ENCODE results near the gene NANOS2. TPM values are rescaled to one million over a fixed set of nuclear protein-coding genes. Genes with fewer than 3 reads are reported as not detected.

The NANOS2 gene
- total RNA-seq, result not detected

GRCh38 chr19:45913874-45914830, at the start of gene NANOS2:
NANOS2 (minus strand) TSS chr19:45914778; CDS start chr19:45914693, 85 bp downstream.
- ChIA-PET CTCF (interaction anchor here (0.8 kb wide), 1 partner anchor 16 kb away, joined by 3 read pairs; no protein-coding TSS in a partner anchor), POLR2A (no interaction called here)

- CTCF ChIA-PET, result interaction anchor here (0.6 kb wide), 1 partner anchor 787 kb away, joined by 3 read pairs; no protein-coding TSS in a partner anchor
- POLR2A ChIA-PET, result no interaction called here
Measured at GRCh38 chr19:45962021-45962420, 47.4 kb upstream of the NANOS2 start.

GRCh38 chr19:45960595-45961235, 46.1 kb upstream of the NANOS2 start:
- ChIA-PET CTCF (interaction anchor here (0.5 to 1.1 kb wide), 2 partner anchors 11 to 34 kb away, joined by 3 read pairs; partner anchors contain the start of gene CCDC61), POLR2A (no interaction called here)

- CTCF ChIA-PET, result interaction anchor here (0.6 kb wide), 1 partner anchor 559 kb away, joined by 3 read pairs; no protein-coding TSS in a partner anchor
- POLR2A ChIA-PET, result no interaction called here
Measured at GRCh38 chr19:45959517-45960025, 45.0 kb upstream of the NANOS2 start.

GRCh38 chr19:45958769-45959516, 44.4 kb upstream of the NANOS2 start:
- ChIA-PET CTCF (no interaction called here), POLR2A (interaction anchor here (0.5 kb wide), 1 partner anchor 10 kb away, joined by 3 read pairs; no protein-coding TSS in a partner anchor)

GRCh38 chr19:45958320-45958719, 43.7 kb upstream of the NANOS2 start:
- ChIA-PET POLR2A (interaction anchor here (0.5 kb wide), 1 partner anchor 9 kb away, joined by 3 read pairs; no protein-coding TSS in a partner anchor), CTCF (no interaction called here)

GRCh38 chr19:45955905-45956608, 41.5 kb upstream of the NANOS2 start:
- ChIA-PET POLR2A (interaction anchor here (0.7 kb wide), 1 partner anchor 11 kb away, joined by 7 read pairs; no protein-coding TSS in a partner anchor), CTCF (no interaction called here)

GRCh38 chr19:45954156-45954555, 39.6 kb upstream of the NANOS2 start:
- POLR2A ChIA-PET, result no interaction called here
- CTCF ChIA-PET, result no interaction called here

- POLR2A ChIA-PET, result no interaction called here
Measured at GRCh38 chr19:45953676-45954075, 39.1 kb upstream of the NANOS2 start.

GRCh38 chr19:45952686-45953505, 38.3 kb upstream of the NANOS2 start:
- POLR2A ChIA-PET, result no interaction called here
- CTCF ChIA-PET, result interaction anchor here (0.8 to 1.0 kb wide), 2 partner anchors 56 to 90 kb away, joined by 3 to 4 read pairs; partner anchors contain the start of gene SYMPK

More at GRCh38 chr19:45953676-45954075, 39.1 kb upstream of the NANOS2 start:
- CTCF ChIA-PET, result no interaction called here

GRCh38 chr19:45952341-45952685, 37.7 kb upstream of the NANOS2 start:
- POLR2A ChIA-PET, result no interaction called here

GRCh38 chr19:45947926-45948325, 33.3 kb upstream of the NANOS2 start:
- POLR2A ChIA-PET, result no interaction called here
- CTCF ChIA-PET, result no interaction called here

More at GRCh38 chr19:45952341-45952685, 37.7 kb upstream of the NANOS2 start:
- CTCF ChIA-PET, result interaction anchor here (0.8 to 1.0 kb wide), 2 partner anchors 57 to 89 kb away, joined by 3 to 4 read pairs; partner anchors contain the start of gene SYMPK

GRCh38 chr19:45940515-45940805, 25.9 kb upstream of the NANOS2 start:
- POLR2A ChIA-PET, result no interaction called here
- CTCF ChIA-PET, result no interaction called here

GRCh38 chr19:45939792-45940514, 25.4 kb upstream of the NANOS2 start:
- CTCF ChIA-PET, result no interaction called here
- POLR2A ChIA-PET, result no interaction called here

- ChIA-PET POLR2A (no interaction called here), CTCF (interaction anchor here (0.6 kb wide), 1 partner anchor 220 kb away, joined by 3 read pairs; no protein-coding TSS in a partner anchor)
Measured at GRCh38 chr19:45938733-45939319, 24.2 kb upstream of the NANOS2 start.

GRCh38 chr19:45935267-45935666, 20.7 kb upstream of the NANOS2 start:
- POLR2A ChIA-PET, result no interaction called here
- CTCF ChIA-PET, result no interaction called here

- POLR2A ChIA-PET, result no interaction called here
Measured at GRCh38 chr19:45934551-45935230, 20.1 kb upstream of the NANOS2 start.

More at GRCh38 chr19:45934551-45935230, 20.1 kb upstream of the NANOS2 start:
- CTCF ChIA-PET, result no interaction called here
